CD4-positive, alpha-beta T cell treated with Interleukin-21 for 1 hour (primary cell): ENCODE results near the gene SPAG9.

Experiments used
- DNase-seq: peaks from one replicate; pipeline ENCODE4 v3.0.0-alpha.2; 2020

Gene SPAG9

DNA sequence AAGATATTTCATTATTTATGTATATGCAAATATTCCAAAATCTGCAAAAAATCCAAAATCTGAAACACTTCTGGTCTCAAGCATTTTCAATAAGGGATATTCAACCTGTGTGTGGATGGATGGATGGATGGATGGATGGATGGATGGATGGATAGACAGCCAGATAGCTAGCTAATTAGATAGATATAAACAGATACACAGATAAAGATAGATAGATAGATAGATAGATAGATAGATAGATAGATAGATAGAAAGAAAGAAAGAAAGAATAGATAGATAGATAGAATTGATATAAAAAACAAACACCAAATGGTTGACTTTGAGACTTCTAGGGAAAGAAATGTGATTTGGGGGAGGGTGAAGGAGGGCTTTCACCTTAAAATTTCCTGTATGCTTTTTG, 139.4 kb downstream of the SPAG9 start:
- DNase-seq = no peak

DNA sequence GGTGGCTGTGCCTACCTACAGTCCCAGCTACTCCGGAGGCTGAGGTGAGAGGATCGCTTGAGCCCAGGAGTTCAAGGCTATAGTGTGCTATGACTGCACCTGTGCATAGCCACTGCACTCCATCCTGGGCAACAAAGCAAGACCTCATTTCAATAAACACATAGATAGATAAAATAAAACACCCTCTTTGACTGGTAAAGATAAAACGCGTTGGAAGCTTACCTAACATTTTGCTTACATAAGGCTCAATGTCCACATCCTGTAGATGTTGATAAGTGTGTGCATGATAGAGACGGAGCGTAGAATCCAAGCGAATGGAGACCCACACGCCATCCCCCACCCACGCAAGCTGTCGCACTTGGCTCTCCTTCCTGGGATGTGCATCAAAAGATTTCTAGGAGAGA, 141.1 kb downstream of the SPAG9 start:
- no peak for DNase-seq

DNA sequence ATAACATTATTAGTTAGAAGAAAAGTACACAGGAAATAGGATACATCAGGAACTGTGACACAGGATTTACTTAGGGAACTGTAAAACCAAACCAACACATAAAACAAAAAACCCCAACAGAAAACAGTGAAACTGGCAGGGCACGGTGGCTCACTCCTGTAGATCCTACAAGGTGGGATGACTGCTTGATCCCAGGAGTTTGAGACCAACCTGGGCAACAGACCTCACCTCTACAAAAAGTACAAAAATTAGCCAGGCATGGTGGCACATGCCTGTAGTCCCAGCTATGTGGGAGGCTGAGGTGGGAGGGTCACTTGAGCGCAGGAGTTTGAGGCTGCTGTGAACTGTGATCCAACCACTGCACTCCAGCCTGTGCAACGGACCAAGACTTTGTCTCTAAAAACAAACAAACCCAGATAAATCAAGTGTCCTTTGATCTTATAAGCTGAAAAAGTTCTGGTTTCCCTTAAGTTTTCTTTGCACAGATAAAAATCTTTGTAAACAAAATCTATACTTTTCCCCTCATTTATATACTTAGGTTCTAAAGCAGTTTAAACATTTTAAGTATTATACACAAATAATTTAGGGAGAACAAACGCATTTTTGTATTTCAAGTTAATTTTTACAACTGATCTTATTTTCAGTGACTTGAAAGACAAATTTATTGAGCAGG, 143.0 kb downstream of the SPAG9 start:
- DNase-seq = no peak

DNA sequence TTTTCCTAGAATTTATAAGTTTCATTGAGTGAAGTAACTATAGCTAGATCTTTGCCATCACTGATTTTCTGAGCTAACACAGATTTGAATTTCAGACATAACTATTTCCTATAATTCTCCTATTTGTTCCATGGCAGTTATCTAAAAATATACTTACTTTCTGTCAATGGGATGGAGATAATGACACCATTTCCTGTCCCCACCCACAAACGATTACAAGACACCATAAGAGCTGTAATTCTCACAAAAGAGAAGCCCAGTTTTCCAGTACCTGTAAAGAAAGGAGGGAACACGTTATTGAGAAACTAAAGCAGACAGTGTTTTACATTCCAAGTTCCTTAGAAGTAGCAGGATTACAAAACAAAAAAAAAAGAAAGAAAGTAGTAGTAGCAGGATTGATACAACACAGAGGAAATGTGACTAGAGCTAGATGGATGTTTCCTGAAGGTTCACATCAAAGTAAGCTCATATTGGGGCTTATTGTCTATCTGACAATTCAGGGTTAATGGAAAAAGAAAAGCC, 143.7 kb downstream of the SPAG9 start:
- no peak for DNase-seq

DNA sequence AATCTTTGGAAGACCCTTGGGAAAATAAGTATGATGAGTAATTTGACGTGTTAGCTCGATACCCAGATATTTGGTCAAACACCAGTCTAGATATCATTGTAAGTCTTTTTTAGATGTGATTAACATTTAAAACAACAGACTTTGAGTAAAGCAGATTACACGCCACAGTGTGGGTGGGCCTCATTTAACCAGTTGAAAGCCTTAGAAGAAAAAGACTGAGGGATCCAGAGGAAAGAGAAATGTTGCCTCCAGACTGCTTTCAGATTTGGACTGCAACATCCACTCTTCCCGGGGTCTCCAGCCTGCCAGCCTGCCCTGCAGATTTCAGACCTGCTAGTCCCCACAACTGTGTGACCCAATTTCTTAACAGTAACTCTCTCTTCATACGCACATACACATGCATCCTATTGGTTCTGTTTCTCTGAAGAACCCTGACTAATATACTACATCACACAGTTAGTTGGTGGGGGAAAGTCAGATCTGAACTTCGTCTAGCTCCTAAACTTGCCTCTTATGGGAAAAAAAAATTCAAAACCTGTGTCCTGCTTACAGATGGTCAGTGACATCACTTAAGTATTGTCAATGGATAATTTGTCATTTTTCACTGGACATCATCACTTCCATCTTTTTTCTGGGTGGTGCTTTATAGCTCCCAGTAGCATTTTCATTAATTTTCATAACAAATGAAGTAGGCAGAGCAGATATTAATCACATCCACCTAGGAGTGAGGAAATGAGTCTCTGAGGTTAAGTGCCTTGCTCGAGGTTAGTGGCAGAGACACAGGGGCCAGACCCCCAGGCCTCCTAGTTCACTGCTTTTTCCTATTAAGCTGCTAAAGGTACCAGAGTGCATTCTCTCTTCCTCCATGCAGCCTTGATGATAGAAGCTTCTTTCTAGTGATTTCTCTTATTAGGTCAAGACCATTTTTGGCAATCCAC, 146.8 kb downstream of the SPAG9 start:
- DNase-seq = no peak

DNA sequence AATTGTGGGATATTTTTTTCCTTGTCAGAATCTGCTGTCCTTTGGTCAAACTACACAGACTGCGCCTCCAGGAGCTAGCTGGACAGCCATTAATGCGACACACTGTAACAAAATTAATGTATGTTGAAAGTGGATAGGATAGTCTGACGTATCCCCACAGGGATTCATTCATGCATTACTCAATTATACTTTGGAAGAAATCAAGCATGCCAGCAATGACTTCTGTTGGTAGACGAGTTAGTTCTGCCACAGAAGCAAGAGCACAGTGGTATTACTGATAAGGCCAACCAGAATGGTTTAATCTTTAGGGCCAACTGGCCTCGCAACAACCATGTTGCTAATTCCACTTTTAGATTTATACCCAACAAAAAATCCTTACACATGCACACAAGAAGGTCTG, 148.1 kb downstream of the SPAG9 start:
- DNase-seq = no peak

DNA sequence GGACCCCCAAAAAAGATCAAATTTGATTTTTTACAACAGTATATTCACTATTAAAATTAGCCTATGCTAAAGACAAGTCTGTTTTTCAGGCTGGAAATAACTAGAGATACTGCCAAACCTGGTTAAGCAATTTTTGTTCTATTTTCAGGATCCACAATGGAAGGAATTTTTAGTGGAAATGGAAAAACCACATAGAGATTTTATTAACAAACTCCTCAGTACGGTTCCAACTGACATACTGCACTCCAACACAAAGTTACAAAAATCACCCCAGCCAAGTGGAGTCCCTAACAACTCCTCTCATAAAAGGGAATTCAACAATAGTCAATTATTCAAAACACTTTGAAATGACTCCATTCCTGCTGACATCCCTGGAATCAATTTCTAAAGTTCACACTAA, 152.9 kb downstream of the SPAG9 start:
- no peak for DNase-seq

DNA sequence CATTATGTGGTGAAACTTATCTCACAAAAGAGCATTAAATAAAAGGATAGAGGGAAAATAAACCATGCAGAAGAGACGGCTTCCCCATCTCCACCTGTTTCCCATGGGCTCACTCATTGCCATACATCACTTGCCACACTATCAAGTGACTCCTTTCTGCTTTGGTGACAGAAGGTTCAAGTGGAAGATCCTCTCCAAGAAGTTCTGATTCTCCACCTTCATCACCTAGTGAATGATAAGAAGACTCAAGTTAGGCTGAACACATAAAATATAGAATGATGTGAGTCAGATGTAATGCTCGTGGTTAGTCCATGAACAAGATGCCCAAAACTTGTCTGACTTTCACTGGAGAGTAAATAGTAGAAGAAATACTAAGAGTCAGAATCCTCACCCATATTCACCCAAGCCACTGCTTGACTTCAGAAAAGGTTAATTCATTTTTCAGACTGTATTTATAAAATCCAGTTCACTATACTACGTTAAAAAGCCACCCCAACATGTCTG, 154.5 kb downstream of the SPAG9 start:
- DNase-seq = no peak

DNA sequence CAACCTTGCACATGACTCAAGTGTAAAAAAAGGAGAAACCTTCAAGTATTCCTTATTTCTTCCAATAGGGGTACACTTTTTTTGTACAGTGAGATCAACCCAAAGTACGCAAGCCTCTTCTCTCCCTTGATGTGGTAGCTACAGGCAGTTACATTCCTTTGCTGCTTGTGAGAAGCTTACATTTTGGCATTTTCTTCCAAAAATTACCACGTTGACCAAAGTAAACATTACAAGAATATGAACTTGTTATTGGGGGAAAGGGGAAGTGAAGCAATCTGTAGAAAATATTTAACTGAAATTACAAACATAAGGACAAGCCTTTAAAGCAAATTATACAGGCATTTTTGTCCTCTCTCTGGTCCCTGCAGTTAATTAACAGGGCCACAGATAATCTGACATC, 157.5 kb downstream of the SPAG9 start:
- no peak for DNase-seq

DNA sequence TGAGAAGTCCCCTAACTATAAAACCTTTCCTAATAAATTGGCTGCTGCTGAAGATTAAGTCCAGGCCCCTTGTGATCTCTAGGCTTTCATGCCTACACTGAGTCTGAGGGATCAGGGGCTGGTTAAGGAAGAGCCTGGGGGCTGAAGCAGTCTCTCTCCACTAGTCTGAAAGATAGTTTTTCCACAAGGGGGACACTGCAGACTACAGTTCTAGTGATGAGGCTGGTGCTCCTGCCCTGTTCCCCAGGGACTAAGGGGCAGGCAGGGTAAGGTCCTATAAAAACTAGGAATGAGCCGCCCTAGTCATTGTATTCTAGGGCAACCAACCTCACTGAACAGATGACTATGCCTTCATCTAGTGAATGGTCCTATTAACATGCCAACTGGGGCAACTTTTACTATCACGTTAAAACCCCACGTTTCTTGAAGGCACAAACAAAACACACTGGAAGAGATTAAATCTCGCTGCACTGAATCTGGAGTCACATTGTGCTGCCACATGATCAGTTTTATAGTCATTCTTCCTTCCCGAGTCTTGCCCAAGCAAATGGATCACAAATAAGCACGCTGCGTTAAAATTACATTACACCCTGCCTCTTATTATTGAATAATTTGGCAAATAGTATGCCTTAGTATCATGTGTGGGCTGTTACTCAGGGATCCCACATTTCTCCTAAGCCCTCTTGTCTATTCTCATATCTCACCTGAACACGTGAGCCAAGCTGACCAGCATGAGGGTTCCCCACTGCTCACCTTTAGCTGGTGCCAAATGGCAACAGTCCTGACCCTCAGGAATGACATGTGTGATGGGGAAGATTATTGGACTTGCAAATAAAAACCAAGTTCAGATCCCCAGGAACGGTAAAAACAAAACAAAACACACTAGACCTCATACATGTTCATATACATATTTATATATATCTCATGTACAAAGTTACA, 159.1 kb downstream of the SPAG9 start:
- DNase-seq = no peak

DNA sequence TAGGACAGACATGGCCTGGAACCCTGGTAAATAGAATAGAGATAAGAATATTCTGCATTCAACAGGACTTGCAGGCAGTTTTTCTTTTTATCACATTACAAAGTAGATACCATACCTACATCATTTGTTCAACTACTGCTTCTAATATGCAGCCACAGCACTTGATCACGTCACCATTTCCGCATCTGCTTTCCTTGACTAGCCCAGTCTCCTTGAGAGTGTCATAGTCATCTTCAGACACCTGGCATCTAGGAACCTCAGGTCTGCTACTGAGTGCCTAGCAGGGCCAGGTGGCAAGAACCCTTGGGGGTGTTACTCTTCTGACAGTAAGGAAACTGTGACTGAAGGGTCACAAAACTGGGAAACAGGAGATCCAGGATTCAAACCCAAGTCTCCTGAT, 161.3 kb downstream of the SPAG9 start:
- DNase-seq = no peak

DNA sequence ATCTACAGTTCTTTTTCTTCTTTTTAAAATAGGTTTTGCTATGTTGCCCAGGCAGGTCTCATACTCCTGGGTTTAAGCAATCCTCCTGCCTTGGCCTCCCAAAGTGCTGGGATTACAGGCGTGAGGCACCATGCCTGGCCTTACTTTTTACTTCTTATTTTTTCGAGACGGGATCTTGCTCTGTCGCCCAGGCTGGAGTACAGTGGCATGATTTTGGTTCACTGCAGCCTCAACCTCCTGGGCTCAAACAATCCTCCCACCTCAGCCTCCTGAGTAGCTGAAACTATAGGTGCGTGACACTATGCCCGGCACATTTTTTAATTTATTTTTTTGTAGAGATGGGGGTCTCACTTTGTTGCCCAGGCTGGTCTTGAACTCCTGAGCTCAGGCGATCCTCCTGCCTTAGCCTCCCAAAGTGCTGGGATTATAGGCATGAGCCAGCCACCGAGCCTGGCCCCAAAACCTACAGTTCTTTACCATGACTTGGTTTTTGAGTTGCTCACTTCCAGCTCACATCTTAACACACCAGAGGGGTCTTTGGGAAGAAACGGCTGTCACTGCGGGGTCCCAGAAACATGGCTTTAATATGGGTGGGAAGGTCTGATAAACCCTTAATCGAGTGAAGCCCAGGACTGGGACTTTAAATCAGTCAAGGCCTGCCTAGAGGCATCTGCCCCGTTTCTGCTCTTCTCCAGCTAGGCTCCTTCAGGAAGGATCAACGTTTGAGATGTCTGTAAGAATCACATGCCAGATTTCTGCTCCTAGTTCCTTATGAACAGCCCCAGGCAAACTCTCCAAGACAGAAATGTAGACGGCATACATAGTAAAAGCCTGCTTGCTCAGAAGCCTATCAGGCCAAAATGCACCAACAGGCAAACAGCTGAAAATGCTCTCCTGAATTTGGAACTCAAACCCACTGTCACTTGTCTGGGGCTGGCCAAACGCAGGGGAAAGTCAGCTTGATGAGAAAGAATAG, 162.8 kb downstream of the SPAG9 start:
- no peak for DNase-seq

DNA sequence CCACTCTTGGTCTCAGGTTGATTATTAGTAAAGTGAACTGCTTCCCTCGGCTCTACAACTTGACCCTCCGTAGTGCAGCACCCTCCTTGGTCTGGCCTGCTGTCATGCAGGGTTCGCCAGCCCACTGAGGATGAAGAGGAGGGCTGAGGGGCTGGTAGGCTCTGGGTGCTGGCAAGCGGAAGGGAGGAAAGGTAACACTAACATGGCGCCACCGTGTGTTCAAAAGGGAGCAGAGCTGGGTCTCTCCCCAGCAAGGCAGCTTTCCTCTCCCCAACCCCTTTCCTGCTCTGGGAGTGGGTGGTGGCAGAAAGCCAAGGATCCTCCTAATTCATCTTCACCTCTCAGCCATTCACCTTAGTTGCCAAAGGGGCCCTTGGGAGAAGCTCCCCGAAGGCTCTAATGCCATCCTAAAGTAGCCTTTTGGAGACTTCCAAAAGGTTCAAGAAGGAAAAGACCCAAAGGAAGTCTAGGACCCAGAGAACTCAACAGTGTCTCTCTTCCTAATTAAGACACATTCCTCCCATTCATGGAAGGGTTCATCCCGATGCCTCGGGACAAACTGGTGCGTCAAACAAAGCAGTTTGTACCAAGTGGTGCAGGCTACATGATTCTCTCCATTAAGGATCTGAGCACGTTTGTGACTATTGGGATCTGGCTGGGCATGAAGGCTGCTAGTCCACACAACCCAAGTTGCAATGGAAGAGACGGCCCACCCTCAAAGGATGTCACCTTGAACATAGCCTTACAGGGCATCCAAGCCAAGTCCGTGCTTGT, 163.7 kb downstream of the SPAG9 start:
- peak; percentile 70 for DNase-seq

DNA sequence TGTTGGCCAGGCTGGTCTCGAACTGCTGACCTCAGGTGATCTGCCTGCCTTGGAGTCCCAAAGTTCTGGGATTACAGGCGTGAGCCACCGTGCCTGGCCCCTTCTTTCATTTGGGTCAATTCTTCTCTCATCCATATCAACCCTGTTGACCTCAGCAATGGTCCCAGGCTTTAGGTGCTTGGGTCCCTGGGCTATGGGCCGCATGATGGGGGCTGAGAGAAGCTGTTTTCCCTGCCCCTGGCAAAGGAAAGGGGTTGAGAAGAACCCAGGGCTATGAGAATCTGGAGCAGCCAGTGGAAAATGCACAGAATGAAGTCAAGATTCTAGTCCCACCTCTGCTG, 164.3 kb downstream of the SPAG9 start:
- DNase-seq = no peak

DNA sequence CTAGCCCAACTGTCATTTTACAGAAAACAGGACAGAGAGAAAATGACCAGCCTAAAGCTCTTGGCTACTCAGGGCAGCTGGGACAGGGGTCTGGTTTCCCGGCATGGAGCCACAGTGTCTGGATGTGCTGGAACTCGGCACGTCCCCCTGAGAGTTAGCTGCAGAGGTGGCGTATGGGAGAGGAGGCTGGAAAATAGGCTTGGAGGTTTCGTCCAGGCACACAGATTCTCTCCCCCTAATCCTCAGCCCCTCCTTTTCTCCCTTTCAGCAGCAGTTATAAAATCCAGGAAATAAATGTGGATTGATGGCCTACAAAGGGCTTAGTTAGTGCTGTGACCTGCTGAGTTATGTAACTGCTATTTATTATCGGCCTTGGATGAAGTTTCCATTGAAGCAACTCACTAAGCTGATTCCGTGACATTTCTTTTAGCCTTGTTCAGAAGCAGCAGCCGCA, 165.0 kb downstream of the SPAG9 start:
- no peak for DNase-seq

DNA sequence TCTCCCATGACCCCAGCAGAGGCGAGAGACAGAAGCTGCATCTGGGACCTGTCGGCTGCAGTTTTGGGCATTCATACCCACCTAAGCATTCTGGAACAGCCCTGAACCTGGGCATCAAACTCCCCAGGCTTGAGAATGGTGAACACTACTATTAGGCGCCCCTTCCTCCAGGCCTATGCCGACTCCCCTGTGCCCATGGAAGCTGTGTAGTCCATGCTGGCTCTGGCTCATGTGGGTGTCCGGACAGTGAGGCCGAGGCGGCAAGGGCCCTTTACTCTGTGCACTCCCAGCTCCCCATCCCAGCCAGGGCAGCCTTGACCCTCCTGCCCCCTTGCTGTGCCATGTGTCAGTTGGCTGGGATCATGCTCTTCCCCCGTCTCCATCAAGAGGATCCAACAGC, 165.5 kb downstream of the SPAG9 start:
- no peak for DNase-seq

DNA sequence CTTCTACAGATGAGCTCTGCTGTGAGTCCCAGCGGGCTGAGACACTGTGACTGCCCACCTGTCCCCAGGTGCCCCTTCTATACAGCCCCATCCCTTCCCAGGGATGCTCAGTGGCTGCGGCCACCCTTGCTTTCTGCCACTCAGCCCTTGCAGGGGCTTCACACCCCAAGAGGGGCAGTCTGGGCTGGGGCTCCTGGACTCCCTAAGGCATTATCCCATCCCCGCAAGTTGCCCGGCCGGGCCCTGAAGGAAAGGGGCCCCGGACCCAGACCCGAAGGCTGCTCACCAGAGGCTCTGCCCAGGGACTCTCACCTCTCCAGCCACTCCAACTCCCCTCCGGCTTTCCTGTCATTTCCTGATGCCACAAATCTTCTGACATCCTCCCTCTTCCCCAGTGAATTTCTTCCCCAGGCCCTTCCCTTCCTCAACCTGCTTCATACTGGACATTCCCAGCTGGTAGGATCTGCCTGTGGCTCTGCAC, 166.0 kb downstream of the SPAG9 start:
- DNase-seq = no peak

DNA sequence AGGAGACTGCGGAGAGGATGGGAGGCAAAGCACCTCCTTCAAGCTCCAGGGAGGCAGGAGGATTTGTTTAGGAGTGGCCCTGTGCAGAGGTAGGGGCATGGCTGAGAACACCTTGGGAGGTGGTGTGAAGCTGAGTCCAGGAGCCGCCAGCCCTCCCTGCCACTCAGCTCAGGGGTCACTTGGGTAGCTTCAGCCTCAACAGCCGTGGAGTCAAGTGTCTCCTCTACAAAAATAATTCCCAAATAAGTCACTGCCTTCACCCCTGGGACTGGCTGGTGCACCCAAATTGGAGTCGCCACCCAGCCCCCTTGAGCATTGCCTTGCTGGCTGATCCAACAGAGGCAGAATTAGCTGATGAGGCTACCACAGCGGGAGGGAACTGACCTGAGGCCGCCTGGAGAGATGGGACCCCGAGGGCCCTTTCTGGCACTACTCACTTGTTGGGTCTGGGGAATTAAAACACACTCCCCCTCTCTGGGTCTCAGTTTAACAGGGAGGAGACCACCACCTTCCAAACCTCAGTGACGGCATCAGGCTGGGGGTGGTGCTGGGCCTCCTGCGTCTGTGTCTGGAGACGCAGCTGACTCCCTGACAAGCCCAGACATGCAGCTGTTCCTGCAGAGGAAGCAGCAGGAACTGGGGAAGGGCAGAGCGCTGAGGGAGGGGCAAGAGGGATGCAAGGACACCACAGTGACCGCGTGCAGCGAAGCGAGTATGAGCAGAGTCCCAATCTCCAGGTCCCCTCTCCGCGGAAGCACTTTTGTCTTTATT, 166.7 kb downstream of the SPAG9 start:
- DNase-seq = no peak

DNA sequence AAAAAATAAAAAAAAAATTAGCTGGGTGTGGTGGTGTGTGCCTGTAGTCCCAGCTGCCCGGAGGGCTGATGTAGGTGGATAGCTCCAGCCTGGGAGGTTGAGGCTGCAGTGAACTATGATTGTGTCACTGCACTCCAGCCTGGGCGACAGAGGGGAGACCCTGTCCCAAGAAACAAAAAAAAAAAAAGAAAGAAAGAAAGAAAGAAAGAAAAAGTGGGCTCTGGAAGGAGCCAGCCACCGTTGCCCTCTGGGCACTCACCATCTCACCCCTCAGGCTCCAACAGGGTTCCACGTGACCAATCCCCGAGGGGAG, 167.2 kb downstream of the SPAG9 start:
- DNase-seq = no peak

DNA sequence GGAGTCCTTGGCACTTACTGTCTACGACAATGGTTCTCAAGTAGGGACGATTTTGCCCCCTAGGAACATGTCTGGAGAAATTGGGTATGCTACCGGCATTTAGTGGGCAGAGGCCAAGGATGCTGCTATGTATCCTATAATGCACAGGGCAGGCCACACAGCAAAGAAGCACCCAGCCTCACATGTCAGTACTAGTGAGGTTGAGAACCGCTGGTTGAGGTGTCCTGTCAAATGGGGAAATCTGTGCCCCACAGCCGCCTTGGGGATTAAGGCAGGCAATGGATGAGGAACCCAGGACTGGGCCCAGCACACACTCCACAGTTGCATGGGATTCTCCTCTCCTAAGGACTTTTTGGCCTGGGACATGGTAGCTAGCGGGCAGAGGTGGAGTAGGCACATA, 167.8 kb downstream of the SPAG9 start:
- DNase-seq = no peak
